ENCODE measurements around the gene ABAT. TPM values are rescaled to one million over a fixed set of nuclear protein-coding genes. Genes with fewer than 3 reads are reported as not detected.
A peak's percentile ranks its signal among the peaks of the same experiment; 100 is the strongest.

ABAT gene
- total RNA-seq, 1 donor from 2014 or later = 21.4 TPM

DNA sequence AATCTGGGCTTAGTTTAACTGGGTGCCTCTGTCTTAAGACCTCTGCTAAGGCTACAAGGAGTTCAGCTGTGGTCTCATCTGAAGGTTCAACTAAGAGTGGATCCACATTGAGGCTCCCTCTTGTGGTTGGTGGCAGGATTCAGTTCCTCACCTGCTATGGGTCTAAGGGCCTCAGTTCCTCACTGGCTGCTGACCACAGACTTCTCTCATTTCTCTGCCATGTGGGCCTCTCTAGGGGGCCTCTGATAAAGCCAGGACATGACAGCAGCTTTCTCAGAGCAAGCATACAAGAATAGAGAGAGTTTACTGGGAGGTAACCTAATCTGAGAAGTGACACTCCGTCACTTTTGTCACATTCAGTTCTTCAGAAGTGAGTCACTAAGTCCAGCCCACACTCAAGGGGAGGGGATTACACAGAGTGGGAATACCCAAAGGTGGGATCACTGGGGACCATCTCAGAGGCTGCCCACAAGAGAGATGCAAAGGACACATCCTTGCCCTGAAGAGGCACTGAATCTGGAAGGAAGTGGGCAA lies 19.2 kb upstream of the ABAT start:
- no peak for DNase-seq (ENCODE audit: low spot score in 2 of 2, unreplicated experiment in 2 of 2)
- no peak overlapping the region for H3K27ac Mint-ChIP-seq

DNA sequence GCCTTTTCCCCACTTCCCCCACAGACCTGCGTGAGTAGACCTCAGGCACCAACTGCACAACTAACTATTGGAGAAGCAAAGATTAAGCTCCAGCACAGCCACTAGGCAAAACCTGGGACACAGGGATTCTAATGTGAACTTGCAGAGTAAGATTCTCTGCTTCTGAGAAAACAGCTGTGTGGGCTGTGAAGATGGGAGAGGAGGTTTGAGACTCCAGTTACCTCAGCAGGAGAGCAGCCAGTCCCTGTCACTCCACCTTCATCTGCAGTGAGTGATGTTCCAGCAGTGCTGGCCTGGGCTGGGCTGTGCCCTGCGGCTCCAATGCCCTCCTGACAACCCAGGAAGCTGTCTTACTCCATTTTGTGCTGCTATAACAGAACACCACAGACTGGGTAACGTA lies 18.0 kb upstream of the ABAT start:
- H3K4me3 Mint-ChIP-seq = no peak overlapping the region
- H3K27me3 Mint-ChIP-seq (ENCODE audit: low read depth) = peaks cover 7% of the 10 kb centered on the region
- no peaks in the 10 kb centered on the region for H3K36me3 Mint-ChIP-seq
- no peak for DNase-seq (ENCODE audit: low spot score in 2 of 2, unreplicated experiment in 2 of 2)
- no peaks in the 10 kb centered on the region for H3K9me3 Mint-ChIP-seq
- TF ChIP-seq, protein P1, sequence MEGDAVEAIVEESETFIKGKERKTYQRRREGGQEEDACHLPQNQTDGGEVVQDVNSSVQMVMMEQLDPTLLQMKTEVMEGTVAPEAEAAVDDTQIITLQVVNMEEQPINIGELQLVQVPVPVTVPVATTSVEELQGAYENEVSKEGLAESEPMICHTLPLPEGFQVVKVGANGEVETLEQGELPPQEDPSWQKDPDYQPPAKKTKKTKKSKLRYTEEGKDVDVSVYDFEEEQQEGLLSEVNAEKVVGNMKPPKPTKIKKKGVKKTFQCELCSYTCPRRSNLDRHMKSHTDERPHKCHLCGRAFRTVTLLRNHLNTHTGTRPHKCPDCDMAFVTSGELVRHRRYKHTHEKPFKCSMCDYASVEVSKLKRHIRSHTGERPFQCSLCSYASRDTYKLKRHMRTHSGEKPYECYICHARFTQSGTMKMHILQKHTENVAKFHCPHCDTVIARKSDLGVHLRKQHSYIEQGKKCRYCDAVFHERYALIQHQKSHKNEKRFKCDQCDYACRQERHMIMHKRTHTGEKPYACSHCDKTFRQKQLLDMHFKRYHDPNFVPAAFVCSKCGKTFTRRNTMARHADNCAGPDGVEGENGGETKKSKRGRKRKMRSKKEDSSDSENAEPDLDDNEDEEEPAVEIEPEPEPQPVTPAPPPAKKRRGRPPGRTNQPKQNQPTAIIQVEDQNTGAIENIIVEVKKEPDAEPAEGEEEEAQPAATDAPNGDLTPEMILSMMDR (IDR thresholded peaks at IDR 0.05; ENCODE audit: unreplicated experiment) = no peak
- H3K27ac Mint-ChIP-seq = no peak overlapping the region
- peaks cover 2% of the 10 kb centered on the region for H3K4me1 Mint-ChIP-seq

More for the DNA sequence above, 19.2 kb upstream of the ABAT start:
- Mint-ChIP-seq H3K27me3 (ENCODE audit: low read depth) (peaks cover 7% of the 10 kb centered on the region), H3K4me3 (no peak overlapping the region), H3K4me1 (peaks cover 2% of the 10 kb centered on the region), H3K9me3 (no peaks in the 10 kb centered on the region), H3K36me3 (no peaks in the 10 kb centered on the region)
- TF ChIP-seq, protein P1 (IDR thresholded peaks at IDR 0.05; ENCODE audit: unreplicated experiment) = no peak

DNA sequence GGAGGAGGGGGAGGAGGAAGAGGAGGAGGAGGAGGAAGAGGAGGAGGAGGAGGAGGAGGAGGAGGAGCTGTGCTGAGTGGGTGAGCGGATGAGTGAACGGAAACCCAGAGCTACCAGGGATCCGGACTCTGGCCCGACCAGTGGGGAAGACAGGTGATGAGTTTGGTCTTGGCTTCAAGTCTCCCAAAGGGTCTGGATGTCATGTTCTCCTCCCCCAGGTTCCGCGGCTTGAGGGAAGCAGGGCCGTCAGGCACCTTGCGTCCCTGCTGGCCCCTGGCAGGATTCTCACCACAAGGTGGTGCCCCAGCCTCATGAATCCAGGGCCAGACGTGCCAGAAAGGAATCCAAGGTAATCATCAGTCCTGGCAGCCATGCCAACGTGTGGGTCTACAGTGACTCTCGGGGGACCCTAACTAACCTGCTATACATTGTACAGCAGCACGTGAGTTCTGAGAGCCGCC lies 13.5 kb upstream of the ABAT start:
- Mint-ChIP-seq H3K27ac (no peak overlapping the region), H3K27me3 (ENCODE audit: low read depth) (peaks cover 7% of the 10 kb centered on the region), H3K9me3 (no peaks in the 10 kb centered on the region), H3K4me3 (no peak overlapping the region), H3K4me1 (peaks cover 2% of the 10 kb centered on the region), H3K36me3 (no peaks in the 10 kb centered on the region)
- TF ChIP-seq, protein P1 (IDR thresholded peaks at IDR 0.05; ENCODE audit: unreplicated experiment) = peak; percentile 48
- DNase-seq (ENCODE audit: low spot score in 2 of 2, unreplicated experiment in 2 of 2) = peak; percentile 44 to 75

DNA sequence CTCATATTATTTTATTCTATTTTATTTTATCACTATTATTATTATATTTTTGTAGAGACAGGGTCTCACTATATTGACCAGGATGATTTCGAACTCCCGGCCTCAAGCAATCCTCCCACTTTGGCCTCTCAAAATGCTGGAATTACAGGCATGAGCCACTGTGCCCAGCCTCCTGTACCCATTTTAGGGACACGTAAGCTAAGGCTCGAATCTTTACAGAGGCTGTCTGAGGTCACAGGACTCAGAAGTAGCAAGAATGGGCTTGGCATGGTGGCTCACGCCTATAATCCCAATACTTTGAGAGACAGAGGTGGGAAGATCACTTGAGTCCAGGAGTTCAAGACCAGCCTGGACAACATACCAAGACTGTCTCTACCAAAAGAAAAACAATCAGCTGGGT lies 12.7 kb upstream of the ABAT start:
- H3K4me1 Mint-ChIP-seq = no peaks in the 10 kb centered on the region
- H3K9me3 Mint-ChIP-seq = no peaks in the 10 kb centered on the region
- no peak overlapping the region for H3K27ac Mint-ChIP-seq
- peaks cover 7% of the 10 kb centered on the region for H3K27me3 Mint-ChIP-seq (ENCODE audit: low read depth)
- no peak for DNase-seq (ENCODE audit: low spot score in 2 of 2, unreplicated experiment in 2 of 2)
- no peak overlapping the region for H3K4me3 Mint-ChIP-seq
- TF ChIP-seq, protein P1 (IDR thresholded peaks at IDR 0.05; ENCODE audit: unreplicated experiment) = no peak
- no peaks in the 10 kb centered on the region for H3K36me3 Mint-ChIP-seq

DNA sequence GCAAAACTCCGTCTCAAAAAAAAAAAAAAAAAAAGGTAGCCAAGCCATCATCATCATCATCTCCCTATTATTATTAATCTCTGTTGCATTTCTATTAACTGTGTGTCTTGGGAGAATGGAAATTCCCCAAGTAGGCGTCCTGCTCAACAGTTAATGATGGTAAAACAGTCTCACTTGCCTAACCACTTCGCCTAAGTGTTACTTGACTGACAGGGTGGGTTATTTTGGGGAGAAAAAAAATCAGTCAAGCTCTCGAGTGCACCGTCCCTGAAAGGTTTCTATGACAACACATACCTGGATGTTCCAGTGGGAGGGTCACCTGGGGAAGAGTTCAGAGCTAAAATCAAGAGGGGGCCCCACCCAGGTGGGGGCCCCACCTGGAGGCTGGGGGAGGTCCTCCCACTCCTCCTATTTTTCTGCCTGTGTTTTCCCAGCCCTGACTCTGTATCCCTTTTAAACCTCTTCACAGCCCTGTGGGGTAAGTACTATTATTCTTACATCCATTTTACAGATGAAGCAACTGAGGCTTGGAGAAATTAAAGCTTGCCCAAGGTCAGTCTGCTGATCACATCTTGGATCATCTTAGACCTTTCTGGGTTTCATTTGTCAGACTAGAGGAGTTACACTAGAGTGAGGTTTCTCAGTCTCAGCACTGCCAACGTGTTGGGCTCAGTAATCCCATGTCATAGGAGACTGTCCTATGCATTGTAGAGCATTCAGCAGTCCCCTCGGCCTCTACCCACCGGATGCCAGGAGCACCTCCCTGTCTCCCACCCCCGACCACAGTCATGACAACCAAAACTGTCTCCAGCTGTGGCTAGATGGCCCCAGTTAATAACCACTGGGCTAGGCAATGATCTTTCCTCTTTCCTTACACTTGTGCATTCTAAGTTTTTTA lies 11.0 kb upstream of the ABAT start:
- no peak overlapping the region for H3K27ac Mint-ChIP-seq
- no peaks in the 10 kb centered on the region for H3K4me1 Mint-ChIP-seq
- H3K27me3 Mint-ChIP-seq (ENCODE audit: low read depth) = peaks cover 5% of the 10 kb centered on the region
- TF ChIP-seq, protein P1 (IDR thresholded peaks at IDR 0.05; ENCODE audit: unreplicated experiment) = no peak
- no peaks in the 10 kb centered on the region for H3K9me3 Mint-ChIP-seq
- no peak for DNase-seq (ENCODE audit: low spot score in 2 of 2, unreplicated experiment in 2 of 2)
- no peak overlapping the region for H3K4me3 Mint-ChIP-seq
- no peaks in the 10 kb centered on the region for H3K36me3 Mint-ChIP-seq
